Activated CD8-positive, alpha-beta T cell treated with anti-CD3 and anti-CD28 coated beads for 36 hours (primary cell): ENCODE measurements around the gene CIROP. TPM values are rescaled to one million over a fixed set of nuclear protein-coding genes. Genes with fewer than 3 reads are reported as not detected.

Experiments used
- ATAC-seq: fragments of 200-7000 bp; cut with Tn5 transposase; one replicate; pipeline ENCODE4 v1.10.0; 2021; ENCODE audit warnings: mild to moderate bottlenecking, moderate library complexity
- CTCF ChIA-PET: fragments of 350-600 bp; sonication (Branson Sonifier 250); formaldehyde crosslinking; loops from one replicate; lab custom pipeline; 2021; ENCODE audit warnings: antibody characterized with exemption; lab: Charles Lee
- POLR2A ChIA-PET: fragments of 350-600 bp; sonication (Branson Sonifier 250); formaldehyde crosslinking; loops from one replicate; lab custom pipeline; 2021; ENCODE audit warnings: antibody characterized with exemption; lab: Charles Lee
- DNase-seq: peaks from one replicate; pipeline ENCODE4 v3.0.0-alpha.2; 2020
- H3K27ac Mint-ChIP-seq: one replicate; pipeline ENCODE4 v1.8.0; 2021; ENCODE audit warnings: mild to moderate bottlenecking, mixed read lengths
- H3K27me3 Mint-ChIP-seq: one replicate; pipeline ENCODE4 v1.8.0; 2021; ENCODE audit warnings: mixed read lengths
- H3K36me3 Mint-ChIP-seq: one replicate; pipeline ENCODE4 v1.8.0; 2021; ENCODE audit warnings: low read depth, mixed read lengths
- H3K4me1 Mint-ChIP-seq: one replicate; pipeline ENCODE4 v1.8.0; 2021; ENCODE audit warnings: low read depth, mixed read lengths
- H3K4me3 Mint-ChIP-seq: one replicate; pipeline ENCODE4 v1.8.0; 2021; ENCODE audit warnings: mild to moderate bottlenecking, moderate library complexity, mixed read lengths
- H3K9me3 Mint-ChIP-seq: one replicate; pipeline ENCODE4 v1.8.0; 2021; ENCODE audit warnings: mixed read lengths
- CTCF ChIP-seq: fragments of 200-600 bp; IDR thresholded peaks from one replicate; pipeline ENCODE4 v1.8.0; 2022; ENCODE audit warnings: antibody characterized with exemption, mild to moderate bottlenecking
- intact Hi-C: fragments of 100-400 bp; cut with micrococcal nuclease; formaldehyde crosslinking; loops from one replicate; pipeline ENCODE4 v1.10.0; 2022
- total RNA-seq, 2 experiments: library from RNA; stranded (reverse); gene quantifications; one replicate each; pipeline ENCODE4 v1.2.3, GENCODE V29; 2021

The CIROP gene
- total RNA-seq, 2 experiments from 2014 or later, result not detected

GRCh38 chr14:23062002-23062401 is 42.8 kb downstream of the CIROP start:
- ATAC-seq (no peak), DNase-seq (no peak)
- Mint-ChIP-seq H3K27ac (no peak overlapping the region), H3K9me3 (no peaks in the 10 kb centered on the region), H3K4me1 (peaks cover 13% of the 10 kb centered on the region), H3K36me3 (peaks cover 55% of the 10 kb centered on the region), H3K27me3 (no peaks in the 10 kb centered on the region), H3K4me3 (no peak overlapping the region)
- ChIA-PET POLR2A (interaction anchor here (1.2 to 2.2 kb wide), 3 partner anchors 10 to 75 kb away, joined by 3 to 7 read pairs (median 5); no protein-coding TSS in a partner anchor), CTCF (interaction anchor here (1.1 to 16.5 kb wide), 8 partner anchors 10 to 89 kb away, joined by 3 to 518 read pairs (median 102); partner anchors contain the start of gene AJUBA)
- TF ChIP-seq CTCF, result no peak
- intact Hi-C loops, result no loop called here

- Mint-ChIP-seq H3K27ac (no peak overlapping the region), H3K27me3 (peaks cover 7% of the 10 kb centered on the region), H3K36me3 (peaks cover 44% of the 10 kb centered on the region), H3K4me1 (peaks cover 21% of the 10 kb centered on the region), H3K4me3 (no peak overlapping the region), H3K9me3 (no peaks in the 10 kb centered on the region)
- POLR2A ChIA-PET, result interaction anchor here (0.6 to 2.3 kb wide), 4 partner anchors 17 to 88 kb away, joined by 3 to 9 read pairs (median 4); no protein-coding TSS in a partner anchor
- TF ChIP-seq CTCF, result no peak
- no peak for DNase-seq
- CTCF ChIA-PET, result interaction anchor here (0.8 to 16.5 kb wide), 7 partner anchors 7 to 88 kb away, joined by 3 to 518 read pairs (median 196); partner anchors contain the start of genes ACIN1, AJUBA and C14orf119
- intact Hi-C loops, result no loop called here
- no peak for ATAC-seq
Measured at GRCh38 chr14:23060536-23061260, 44.1 kb downstream of the CIROP start.

- ATAC-seq, result no peak
- H3K4me3 Mint-ChIP-seq, result no peak overlapping the region
- intact Hi-C loops, result loop anchor here (5.0 kb wide), 1 partner anchor 52 kb away; no protein-coding TSS in a partner anchor
- no peak overlapping the region for H3K27ac Mint-ChIP-seq
- DNase-seq, result no peak
- TF ChIP-seq CTCF, result no peak
- H3K36me3 Mint-ChIP-seq, result peaks cover 31% of the 10 kb centered on the region
- H3K4me1 Mint-ChIP-seq, result peaks cover 19% of the 10 kb centered on the region
- H3K27me3 Mint-ChIP-seq, result peaks cover 7% of the 10 kb centered on the region
- H3K9me3 Mint-ChIP-seq, result no peaks in the 10 kb centered on the region
- ChIA-PET POLR2A (interaction anchor here (0.7 to 2.5 kb wide), 18 partner anchors 8 to 130 kb away, joined by 3 to 17 read pairs (median 4); partner anchors contain the start of gene PRMT5), CTCF (interaction anchor here (1.0 to 16.5 kb wide), 32 partner anchors 9 to 158 kb away, joined by 3 to 518 read pairs (median 8); partner anchors contain the start of genes ACIN1, AJUBA, C14orf119 and HAUS4)
Measured at GRCh38 chr14:23058654-23059504, 45.9 kb downstream of the CIROP start.

GRCh38 chr14:23057757-23058653 is 46.8 kb downstream of the CIROP start:
- peak; percentile 73 for ATAC-seq
- Mint-ChIP-seq H3K27me3 (peaks cover 7% of the 10 kb centered on the region), H3K9me3 (no peaks in the 10 kb centered on the region), H3K27ac (no peak overlapping the region), H3K4me3 (peak overlapping the region; percentile 76), H3K36me3 (peaks cover 24% of the 10 kb centered on the region), H3K4me1 (peaks cover 19% of the 10 kb centered on the region)
- DNase-seq, result peak; percentile 91
- peak; percentile 94 for TF ChIP-seq CTCF
- ChIA-PET POLR2A (interaction anchor here (0.6 to 2.5 kb wide), 18 partner anchors 9 to 129 kb away, joined by 3 to 17 read pairs (median 3); partner anchors contain the start of gene PRMT5), CTCF (interaction anchor here (0.6 to 16.5 kb wide), 42 partner anchors 9 to 159 kb away, joined by 3 to 518 read pairs (median 5); partner anchors contain the start of genes ACIN1, AJUBA, C14orf119 and HAUS4)
- intact Hi-C loops, result loop anchor here (2.0 to 5.0 kb wide), 2 partner anchors 51 to 71 kb away; no protein-coding TSS in a partner anchor
